COR-L47 (cell line): ENCODE data around the gene TSHZ2.
"Not testable (repeated sequence)": the region's sequence is repeated elsewhere in the genome, so short reads cannot be mapped to it uniquely, and the experiment has no call there.

Experiments
- DNase-seq: peaks from one replicate; lab custom pipeline; 2025; lab: John Stamatoyannopoulos, UW

Gene TSHZ2

DNA sequence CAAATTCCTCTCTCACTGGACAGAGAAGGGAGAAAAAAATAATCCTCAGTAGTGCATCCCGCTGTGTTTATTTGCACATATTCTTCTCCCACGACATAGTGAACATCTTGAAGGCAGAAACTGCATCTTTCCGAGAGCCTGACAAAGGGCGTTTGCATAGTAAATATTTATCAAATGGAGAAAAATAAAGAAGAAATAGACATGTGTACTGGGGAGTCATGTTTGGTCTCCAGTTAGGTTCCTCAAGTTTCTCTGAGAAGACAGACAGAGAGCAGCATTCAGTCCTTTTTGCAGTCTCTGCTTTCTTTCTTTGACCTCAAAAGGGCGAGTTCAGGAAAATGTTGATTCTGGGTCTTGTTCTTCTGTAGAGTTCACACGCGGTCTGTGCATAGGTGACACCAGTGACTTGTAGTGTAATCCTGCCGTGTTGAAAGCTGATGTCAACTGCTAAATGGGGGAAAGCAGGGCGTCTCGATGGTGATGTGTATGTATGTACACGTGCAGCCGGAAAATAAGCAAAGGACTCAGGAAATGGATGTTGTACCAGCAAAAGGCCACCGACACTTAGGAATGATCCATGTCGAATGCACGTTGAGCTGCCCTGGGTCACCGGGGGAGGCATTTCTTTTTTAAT, 335.9 kb downstream of the TSHZ2 start:
- DNase-seq, result no peak

DNA sequence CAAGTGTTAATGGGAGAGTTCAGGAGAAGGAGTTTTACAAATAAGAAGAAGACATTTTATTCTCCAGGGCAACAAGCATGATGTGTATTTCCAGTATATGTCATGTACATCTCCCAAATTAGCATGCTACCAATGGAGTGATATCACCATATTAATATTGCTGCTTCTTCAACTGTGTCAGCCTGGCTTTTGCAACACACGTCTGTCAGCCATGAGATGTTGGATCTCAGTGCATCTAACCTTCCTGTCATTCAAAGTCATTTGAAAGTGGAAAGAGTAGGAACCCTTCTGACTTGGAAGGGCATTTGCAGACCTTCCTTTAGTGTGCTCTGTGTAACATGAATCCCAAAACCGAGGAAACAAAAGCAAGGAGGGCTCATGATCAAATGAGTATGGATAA, 337.4 kb downstream of the TSHZ2 start:
- no peak for DNase-seq

DNA sequence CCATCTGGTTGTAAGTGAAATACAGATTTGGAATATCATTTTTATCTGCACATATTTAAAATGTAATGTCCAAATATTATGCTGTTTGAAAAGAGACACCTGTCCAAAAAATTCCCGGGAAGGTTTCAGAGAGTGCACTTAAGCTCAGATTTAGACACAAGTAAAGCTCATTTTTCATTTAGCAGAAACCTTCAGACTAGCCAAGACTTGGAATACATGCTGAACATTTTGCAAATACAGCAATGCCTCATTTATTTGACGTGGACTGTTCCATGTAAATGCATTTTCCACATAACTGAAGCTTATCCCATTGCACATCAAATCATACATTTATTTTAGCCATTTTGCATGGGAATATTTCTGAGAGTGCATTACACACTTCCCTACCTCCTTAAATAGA, 340.8 kb downstream of the TSHZ2 start:
- DNase-seq, result no peak

DNA sequence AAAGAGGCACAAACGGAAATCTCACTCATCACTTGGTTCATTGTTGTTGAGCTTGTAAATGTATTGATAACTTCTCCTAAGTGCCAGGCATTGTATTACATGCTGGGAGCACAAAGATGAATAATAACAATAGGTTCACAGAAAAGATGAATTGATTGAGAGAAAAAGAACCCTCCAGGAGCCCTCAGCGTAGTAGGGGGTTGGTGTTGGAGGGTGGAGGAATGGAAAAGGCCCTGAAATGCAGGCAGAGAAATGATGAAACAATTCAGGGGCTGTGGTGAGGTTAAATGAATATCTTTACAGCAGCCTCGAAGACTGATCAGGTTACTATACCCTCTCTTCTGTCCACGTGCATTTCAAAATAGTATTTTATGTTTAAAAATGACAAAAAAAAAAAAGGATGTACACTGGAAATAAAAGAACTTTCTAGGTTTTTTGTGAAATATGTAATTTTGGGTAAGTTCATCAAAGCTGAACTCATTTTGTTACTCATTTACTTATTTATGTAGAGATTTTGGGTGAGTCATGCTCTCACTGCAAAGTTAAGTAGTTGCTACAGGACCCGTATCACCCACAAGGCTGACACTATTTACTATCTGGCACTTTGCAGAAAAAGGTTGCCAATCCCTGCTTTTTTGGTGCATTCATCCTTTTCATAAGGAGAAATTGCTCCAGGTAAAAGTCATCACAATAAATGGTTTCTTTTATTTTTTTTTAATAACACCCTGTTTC, 344.2 kb downstream of the TSHZ2 start:
- no peak for DNase-seq

DNA sequence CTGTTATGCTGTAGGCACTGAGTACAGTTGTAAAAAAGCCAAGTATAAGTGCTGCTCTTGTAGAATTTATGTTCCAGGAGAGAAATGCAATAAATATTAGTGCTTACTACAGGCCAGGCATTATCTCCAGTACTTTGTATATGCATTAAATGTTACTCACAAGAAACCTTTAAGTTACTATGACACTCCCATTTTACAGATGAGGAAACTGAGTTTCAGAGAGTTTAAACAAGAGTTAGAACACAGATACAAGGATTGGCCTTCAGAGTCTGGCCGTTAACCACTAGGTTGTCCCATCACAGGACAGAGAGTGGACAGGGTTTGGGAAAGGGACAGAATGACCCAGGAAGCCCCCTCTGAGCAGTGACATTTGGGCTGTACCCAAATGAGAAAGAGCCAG, 347.0 kb downstream of the TSHZ2 start:
- DNase-seq, result no peak

DNA sequence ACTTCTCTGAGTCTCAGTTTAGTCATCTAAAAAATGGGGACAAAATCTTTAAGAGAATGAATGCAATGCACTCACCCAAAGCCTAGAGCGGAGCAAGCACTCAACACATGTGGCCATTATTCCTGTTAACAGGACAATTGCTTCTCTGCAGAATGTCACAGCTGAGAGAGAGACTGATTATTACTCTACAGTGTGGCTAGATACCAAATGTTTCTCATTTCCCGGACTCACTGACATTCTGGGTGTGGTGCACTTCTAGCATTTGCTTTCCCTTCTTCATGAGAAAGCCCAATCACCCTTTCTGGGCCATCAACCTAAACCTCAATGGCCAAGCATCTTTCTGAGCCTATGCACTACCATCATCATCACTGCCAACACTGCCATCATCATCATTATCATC, 347.6 kb downstream of the TSHZ2 start:
- no peak for DNase-seq

DNA sequence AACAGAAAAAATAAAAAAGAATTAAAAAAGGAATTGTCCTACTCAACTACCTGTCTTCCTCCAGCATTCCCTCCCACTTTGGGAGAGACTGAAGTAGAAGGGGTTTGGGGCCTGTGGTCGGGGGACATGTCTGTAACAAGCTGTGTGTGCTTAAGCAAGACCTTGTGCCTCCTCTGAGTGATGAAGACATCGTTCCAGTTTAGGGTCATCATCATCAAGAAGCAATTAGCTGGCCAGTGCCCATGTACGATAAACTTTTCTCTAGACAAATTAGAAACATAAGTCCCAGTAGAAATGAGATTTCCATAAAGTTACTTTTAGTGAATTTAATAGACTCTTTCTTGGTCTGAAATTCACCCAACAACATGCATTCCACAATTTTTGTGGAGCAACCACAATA, 348.5 kb downstream of the TSHZ2 start:
- no peak for DNase-seq

DNA sequence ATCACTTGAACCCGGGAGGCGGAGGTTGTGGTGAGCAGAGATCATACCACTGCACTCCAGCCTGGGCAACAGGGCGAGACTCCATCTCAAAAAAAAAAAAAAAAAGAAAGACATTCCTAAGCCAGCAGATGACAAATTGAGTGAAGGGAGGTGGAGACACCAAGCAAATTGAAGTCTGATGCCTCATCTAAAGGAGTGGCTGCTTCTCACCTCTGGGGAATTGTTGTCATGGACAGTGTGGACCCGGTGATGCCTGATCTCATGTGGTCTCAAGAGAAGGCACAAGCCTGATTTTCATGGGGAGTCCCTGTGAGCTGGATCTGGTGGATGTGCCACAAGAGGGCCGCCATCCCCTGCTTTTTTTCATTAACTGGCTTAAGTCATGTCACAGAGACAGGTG, 349.4 kb downstream of the TSHZ2 start:
- no peak for DNase-seq

DNA sequence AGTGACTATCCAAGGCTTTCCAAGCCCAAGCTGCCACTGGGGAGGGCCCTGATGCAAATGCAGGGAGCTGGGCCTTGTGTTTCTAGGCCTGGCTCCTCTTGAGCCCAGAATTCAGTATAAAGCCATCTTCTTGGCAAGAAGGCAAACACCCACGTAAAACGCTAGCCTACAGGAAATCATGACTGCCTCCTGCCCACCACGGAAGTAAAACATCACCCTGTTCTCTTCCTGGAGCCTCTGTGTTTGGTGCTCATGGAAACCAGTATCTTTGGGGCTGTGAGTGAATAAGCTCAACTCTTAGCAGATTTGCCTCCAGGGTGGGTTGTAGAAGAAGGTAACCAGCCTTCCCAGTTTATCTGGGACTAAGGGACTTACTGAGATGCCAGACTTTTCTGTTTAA, 350.5 kb downstream of the TSHZ2 start:
- DNase-seq, result no peak

DNA sequence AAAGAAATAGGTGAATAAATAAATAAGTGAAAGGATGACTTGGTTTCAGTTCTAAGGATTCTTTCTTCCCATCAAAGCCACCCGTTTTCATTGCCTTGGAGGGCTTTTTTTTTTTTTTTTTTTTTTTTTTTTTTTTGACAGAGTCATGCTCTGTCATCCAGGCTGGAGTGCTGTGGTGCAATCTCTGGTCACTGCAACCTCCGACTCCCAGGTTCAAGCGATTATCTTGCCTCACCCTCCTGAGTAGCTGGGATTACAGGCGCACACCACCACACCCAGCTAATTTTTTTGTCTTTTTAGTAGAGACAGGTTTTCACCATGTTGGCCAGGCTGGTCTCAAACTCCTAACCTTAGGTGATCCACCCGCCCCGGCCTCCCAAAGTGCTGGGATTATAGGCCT, 351.3 kb downstream of the TSHZ2 start:
- DNase-seq, result not testable (repeated sequence)

DNA sequence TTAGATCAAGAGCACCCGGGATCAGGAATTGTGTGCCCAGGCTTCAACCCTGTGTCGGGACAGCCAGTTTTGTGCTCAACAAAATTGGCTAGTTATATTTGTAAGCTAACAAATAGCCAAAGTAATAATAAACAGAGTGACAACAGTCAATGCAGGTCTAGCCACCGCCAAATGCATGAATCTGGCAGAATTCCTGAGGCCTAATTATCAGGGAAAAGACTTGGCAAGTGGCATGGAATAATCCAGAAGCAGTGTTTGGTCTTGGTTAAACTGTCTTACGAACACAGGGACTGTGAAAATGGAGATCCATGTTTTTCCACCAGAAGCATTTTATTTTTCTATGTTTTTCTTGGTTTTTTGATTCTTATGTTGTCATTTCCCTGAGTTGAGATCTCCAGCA, 352.7 kb downstream of the TSHZ2 start:
- no peak for DNase-seq

DNA sequence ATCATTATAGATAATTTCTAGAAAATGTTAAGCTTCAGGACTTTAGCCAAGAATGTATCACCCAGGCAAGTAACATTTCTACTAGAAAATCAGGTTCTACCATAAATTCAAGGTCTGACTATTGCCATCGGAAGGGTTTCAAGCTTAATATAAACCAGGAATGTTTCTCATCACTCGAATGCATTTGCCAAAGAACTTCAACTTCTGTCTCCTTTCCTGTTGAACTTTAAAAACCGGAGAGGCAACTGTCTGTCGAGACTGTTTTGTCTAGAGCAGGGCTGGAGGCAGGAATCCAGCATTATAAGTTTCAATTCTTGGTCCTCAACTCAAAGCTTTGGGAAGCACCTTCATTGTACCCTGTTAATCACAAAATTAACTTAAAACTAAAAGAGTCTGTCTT, 356.8 kb downstream of the TSHZ2 start:
- DNase-seq, result no peak

DNA sequence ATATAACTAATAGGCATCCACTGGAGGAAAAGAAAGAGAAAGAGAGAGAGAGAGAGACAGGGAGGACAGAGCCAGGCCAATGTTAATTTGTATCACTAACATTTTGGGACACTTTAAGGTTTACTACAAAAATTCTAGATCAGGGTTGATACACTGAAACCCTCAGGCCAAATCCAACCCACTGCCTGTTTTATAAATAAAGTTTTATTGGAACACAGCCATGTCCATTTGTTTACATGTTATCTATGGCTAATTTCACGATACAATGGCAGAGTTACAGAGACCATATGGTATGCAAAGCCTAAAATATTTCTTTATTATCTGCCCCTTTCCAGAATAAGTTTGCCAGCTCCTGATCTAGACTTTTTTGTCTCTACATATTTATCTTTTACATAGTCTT, 357.6 kb downstream of the TSHZ2 start:
- DNase-seq, result no peak

DNA sequence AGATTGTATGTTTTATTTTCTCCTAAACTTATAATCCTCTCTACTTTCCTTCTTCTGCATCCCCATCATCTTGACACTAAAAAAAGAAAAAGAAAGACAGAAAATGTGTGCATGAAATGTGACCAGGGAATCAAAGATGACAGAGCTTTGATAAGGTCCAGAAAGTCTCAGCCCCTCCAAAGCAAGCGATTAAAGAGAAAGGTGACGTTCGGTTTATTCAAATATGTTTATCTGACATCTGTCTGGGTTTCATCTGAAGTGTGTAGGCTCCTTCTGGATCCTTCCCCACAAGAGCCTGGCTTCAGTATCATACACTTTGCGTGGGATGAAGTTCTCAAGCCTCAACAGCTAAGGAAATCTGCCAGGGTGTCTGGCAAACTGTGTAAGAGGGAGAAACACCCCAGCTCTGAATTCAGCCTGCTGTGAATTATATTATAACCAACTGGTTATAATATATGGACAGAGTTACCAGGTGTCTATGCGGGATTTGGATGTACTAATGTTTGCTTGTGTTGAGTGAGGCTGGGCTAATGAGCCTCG, 358.5 kb downstream of the TSHZ2 start:
- DNase-seq, result no peak

DNA sequence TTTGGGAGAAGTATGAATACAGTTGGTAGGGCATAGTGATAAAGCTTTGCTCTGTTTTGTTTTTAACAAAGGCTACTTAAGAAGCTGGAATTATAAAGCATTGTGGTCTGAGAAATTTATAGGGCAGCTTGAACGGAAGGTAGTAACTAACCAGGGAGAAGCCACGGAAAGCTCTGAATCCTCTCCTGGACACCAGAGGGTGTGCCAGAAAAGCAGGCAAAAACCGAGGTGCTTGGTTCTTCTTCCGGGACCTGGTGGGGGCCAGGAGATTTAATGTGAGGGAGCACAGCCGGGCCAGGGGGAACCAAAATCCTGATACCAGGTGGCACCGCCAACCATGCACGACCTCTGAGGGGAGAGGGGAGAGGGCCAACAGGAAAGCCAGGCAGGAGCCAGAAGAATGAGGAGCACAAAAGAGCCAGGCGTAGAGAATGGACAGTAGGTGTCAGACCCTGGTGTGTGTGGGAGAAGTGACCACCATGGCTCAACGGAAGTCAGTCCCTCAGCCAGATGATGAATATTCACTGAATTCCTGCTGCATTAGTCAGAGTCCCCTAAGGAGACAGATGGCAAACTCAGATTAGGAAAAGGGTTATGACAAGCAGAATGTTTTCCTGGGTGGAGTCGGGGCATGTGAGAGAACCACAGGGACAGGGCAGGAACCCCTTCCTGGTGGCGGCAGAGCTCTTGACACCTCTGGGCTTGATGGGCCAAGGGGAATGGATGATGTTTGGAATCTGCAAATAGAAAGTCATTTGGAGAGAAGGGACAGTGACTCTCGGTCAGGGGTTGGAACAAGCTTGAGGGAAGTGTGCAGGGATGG, 359.2 kb downstream of the TSHZ2 start:
- DNase-seq, result no peak

DNA sequence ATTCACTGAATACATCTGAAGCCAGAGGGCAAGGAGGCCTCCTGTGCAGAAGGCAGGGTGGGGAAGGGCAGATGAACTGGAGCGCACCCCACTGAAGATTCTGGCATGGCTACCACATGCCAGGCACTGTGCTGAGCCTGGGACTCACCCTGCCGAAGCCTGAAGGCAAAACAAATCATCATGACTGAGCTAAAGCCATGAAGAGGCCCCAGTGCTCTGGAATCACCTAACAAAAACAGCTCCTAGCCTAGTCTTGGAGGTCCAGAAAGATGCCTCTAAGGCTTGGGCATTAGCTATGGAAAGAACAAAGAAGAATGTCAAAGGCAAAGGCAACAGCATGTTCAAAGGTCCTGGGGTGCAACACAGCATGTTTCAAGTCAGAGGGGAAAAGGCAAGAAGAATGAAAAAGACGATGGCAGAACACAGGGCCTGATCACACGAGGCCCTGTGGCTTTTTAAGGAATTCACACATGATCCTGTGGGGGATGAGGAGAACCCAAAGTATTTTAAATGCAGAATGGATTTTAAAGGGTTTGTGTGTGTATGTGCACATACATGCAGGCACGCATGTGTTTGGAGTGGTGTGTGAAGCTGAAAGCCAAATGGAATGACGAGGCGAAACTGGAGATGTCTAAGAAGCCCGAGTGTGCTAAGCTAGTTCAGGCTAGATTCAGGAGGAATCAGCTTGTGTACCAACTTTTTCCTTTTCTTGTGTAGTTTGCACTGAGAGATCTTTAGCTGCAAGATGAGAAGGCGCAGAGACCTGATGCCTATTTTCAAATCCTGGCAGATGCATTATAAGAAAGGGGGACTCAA, 360.1 kb downstream of the TSHZ2 start:
- DNase-seq, result no peak

DNA sequence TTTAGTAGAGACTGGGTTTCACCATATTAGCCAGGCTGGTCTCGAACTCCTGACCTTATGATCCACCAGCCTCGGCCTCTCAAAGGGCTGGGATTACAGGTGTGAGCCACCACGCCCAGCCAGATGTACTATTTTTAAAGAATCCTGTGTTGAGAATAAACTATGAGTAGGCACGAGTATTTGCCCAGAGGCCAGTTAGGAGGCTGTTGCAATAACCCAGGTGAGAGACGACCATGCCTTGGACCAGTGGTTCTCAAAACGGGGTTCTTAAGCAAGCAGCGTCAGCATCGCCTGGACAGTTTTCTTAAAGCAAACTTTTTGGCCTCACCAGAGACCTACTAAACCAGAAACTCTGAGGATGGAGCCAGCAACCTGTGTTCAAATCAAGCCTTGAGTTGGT, 362.7 kb downstream of the TSHZ2 start:
- DNase-seq, result no peak

DNA sequence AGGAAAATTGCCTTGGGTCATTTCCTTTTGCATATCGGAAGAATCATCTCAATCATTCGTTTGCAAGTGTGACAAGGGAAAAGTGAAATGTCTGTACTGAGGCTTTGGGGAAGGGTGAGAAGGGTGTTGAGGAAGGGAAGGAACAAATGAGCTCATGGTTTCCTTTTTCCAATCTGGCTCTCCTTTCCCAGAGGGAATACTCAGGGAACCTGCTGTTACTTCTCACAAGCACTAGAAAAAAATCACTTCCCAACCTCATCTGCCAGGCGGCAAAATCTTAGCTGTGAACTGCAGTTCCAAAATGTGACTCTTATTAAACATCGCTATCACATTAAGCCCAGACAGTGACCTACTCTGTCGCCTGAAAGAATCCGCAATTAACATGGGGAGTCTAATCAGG, 363.4 kb downstream of the TSHZ2 start:
- no peak for DNase-seq

DNA sequence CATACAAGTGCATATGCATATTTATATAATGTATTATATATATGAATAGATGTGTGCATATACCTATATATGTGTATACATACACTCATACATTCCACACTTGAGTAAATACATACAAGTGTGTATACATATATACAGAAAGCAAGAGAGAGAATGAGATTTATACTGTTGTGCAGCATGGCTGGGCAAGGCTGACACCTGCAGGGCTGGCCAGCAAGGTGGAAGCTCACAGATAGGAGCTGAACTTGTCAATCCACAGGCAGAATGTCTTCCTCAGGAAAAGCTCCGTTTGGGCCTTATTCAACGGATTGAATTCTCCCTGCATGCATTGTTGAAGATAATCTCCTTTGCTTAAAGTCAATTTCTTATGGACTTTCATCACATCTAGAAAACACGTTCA, 364.7 kb downstream of the TSHZ2 start:
- DNase-seq, result no peak

DNA sequence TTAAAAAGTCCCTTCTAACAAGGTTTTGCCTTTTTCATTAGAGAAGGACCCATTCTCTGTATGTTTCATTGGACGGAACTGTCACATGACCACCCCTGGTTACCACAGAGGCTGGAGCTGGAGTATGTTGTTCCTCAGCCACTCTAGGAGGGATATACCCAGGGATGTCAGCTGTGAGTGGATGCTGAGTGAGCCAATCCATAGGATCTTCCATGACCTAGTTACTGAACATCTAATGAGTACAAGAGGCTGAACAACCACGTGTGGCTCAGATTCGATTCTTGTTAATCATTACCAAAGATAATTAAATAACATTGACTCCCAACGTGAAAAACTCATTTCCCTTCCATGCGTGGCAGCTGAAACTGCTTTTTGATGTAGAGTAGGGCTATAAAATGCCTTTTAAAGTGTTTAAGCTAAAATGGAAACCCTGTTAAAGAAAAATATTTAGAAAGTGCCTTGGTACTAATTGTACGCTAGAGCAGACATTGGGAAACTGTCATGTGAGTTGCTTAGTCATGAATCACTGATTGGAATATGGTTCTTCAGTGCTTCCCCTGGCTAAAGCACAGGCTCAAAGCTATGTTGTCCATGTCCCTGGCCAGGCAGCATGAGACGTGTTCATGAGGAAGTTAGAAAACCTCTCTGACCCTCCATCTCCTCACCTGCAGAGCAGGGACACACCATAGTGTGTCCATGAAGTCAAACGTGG, 365.4 kb downstream of the TSHZ2 start:
- no peak for DNase-seq

DNA sequence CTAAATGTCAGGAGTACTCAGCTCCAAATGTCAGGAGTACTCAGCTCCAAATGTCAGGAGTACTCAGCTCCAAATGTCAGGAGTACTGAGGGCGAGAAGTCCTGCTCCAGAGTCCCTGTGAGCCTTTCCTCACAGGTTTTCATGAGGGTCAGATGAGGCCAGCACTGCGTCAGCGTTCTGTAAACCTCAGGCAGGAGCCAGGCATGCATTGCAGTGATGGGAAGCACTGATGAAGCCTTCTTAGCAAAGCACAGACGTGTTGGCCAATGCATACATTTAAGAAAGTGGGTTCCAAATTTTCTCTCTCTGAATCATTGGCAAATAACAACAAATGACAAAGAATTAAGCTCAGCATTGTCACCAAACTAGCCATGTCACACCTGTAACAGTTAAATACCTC, 366.6 kb downstream of the TSHZ2 start:
- no peak for DNase-seq
